GM12874 (cell line): ENCODE data around the gene ACTRT2.

Experiments used
- TF ChIP-seq, protein P1 (sequence below): IDR thresholded peaks from 2 replicates; pipeline ENCODE4 v1.5.1; 2011; ENCODE audit warnings: low read depth, mild to moderate bottlenecking, control low read depth, low read length, moderate library complexity; ENCODE audit not compliant: insufficient read depth

ACTRT2 gene

DNA sequence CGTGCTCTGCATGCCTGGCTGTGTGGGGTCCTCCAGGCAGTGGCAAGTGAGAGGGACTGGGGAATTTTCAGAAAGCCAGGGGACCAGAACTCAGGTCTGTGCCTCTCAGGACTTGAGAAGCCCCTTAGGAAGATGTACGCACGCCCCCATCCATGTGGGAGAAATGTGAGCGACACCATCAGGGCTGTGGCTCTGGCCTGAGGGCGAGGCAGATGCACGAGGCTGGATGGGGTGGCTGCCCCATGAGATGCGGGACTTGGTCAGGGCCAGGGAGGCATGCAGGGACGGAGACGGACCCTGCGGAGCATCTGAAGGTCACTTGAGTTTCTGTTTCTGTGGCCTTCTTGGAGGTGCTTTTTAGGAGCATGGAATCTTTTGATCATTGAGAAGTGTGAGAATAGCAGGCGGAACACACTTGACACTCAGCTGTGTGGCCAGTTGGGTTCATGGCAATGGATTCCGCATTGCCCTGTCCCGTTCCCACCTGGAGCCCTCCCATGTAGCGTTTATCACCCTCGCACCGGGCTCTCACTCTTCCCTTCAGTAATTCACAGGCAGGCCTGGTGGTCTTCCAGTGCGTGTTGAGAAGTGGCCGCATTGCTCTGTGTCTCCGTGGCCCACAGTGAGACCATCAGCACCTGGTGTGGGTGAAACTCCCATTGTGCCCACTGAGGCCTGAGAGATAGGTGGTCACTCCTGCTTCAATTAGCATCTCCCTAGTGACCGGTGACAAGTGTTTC lies 30.7 kb upstream of the ACTRT2 start:
- TF ChIP-seq, protein P1, sequence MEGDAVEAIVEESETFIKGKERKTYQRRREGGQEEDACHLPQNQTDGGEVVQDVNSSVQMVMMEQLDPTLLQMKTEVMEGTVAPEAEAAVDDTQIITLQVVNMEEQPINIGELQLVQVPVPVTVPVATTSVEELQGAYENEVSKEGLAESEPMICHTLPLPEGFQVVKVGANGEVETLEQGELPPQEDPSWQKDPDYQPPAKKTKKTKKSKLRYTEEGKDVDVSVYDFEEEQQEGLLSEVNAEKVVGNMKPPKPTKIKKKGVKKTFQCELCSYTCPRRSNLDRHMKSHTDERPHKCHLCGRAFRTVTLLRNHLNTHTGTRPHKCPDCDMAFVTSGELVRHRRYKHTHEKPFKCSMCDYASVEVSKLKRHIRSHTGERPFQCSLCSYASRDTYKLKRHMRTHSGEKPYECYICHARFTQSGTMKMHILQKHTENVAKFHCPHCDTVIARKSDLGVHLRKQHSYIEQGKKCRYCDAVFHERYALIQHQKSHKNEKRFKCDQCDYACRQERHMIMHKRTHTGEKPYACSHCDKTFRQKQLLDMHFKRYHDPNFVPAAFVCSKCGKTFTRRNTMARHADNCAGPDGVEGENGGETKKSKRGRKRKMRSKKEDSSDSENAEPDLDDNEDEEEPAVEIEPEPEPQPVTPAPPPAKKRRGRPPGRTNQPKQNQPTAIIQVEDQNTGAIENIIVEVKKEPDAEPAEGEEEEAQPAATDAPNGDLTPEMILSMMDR: no peak

DNA sequence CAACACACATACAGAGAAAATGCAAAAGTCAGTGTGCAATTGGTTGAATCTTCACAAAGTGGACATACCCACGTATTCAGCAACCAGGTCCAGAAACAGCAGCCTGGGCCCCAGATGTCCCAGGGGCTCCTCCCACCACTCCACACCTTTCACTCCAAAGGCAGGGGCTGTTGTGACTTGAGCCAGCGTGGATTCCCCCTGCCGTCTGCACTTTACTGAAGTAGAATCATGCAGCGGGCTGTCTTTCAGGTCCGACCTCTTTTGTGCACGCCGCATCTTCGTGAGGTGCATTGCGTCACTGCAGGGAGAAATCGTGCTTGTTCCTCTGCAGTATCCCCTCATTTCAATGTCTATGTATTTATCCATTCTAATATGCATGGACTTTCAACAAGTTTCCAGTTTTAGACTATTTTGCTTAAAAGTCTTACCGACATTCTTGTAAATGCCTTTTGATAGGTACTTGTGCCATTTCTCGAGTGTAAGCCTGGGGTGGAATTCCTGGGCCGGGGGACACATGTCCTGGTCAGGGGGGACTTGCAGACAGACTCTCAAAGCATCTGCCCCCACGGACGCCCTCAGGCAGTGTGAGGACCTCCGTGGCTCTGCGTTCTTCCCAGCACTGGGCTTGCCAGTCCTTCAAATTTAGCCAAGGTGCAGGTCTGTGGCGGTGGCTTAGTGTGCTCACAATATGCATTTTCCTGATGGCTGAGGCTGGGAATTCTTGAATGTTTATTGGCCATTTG lies 29.3 kb upstream of the ACTRT2 start:
- TF ChIP-seq, protein P1: no peak

DNA sequence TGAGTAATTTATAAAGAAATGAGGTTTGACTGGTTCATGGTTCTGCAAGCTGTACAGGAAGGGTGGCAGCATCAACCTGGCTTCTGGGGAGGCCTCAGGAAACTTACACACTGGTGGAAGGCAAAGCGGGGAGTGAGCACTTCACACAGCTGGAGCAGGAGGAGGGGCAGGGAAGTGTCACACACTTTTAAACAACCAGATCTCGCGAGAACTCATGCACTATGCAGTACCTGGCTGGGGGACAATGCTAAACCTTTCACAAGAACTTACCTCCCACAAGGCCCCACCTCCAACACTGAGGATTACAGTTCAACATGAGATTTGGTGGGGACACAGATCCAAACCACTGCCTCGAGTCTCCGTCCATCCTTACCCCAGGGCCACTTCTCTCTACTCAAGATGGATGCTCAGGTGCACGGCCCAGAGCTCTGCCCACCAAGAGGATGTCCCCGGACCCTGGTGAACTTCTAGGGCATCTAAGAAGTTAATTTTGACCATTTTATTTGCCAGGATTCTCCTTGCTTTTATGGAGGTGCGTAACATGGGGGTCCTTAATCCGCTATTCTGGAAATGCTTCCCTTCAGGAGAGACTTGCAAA lies 22.7 kb upstream of the ACTRT2 start:
- TF ChIP-seq, protein P1: no peak

DNA sequence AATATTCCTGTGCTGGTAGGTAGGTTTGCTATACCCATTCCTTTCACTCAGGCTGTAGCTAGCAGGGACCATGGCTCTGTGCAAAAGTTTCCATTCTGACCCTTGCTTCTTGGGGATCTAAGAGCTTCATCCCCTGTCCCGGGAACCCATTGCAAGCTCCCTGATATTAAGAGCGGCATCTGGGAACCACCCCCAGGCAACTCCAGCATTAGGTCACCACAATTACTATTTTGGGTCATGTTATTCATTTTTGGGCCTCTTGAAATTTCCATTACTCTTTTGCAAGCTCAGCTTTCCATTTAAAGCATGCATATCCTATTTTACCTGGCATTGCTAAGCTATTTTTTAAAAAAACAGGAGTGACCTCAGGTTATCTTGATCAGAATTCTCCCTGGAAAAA lies 22.1 kb upstream of the ACTRT2 start:
- TF ChIP-seq, protein P1: no peak

DNA sequence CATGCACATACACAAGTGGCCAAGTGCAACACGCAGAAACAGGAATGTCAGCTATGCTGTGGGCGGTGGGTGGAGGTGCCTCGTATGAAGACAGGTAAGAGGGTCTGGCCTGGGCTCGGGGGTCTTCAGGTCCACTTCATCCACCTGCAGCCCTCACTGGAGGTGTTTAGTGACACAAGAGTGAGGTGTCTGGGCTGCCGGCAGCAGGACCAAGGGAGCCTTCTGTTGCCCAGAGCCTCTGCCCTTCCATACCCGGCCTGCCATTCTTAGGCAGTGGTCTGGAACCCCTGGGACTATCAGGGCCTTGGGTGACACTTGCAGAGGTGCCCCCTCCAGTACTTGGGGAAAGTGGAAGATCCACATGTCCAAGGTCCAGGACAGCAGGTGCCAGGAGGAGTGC lies 21.7 kb upstream of the ACTRT2 start:
- TF ChIP-seq, protein P1: no peak

- TF ChIP-seq, protein P1: no peak
These were observed 21.1 kb upstream of the ACTRT2 start for GRCh38 chr1:3000214-3000613.

GRCh38 chr1:3000671-3001470 lies 20.4 kb upstream of the ACTRT2 start:
- TF ChIP-seq, protein P1: no peak
